GM12865 (cell line): Measurements from ENCODE around the gene TSR3.

Source experiments
- DNase-seq: peaks from one replicate; pipeline ENCODE4 v3.0.0; 2010; ENCODE audit warnings: low read depth
- H3K4me3 ChIP-seq: 2 replicates; pipeline ENCODE4 v1.5.1; 2011; ENCODE audit warnings: mild to moderate bottlenecking, low read depth, low read length, control low read depth
- CTCF ChIP-seq: IDR thresholded peaks from 2 replicates; pipeline ENCODE4 v1.5.1; 2011; ENCODE audit warnings: low read length, control low read depth, low read depth, inconsistent platforms; ENCODE audit not compliant: insufficient read depth; ENCODE audit errors: missing control alignments

The TSR3 gene

GRCh38 chr16:1383556-1383955, 31.9 kb upstream of the TSR3 start:
- TF ChIP-seq CTCF: no peak

GRCh38 chr16:1381612-1382406, 30.1 kb upstream of the TSR3 start:
- H3K4me3 ChIP-seq: no peak overlapping the region
- DNase-seq: no peak
- TF ChIP-seq CTCF: no peak

More at GRCh38 chr16:1383556-1383955, 31.9 kb upstream of the TSR3 start:
- DNase-seq: no peak
- no peak overlapping the region for H3K4me3 ChIP-seq

- TF ChIP-seq CTCF: no peak
- H3K4me3 ChIP-seq: no peak overlapping the region
- DNase-seq: no peak
Observed at GRCh38 chr16:1380195-1380594, 28.5 kb upstream of the TSR3 start.

- peak; percentile 75 for DNase-seq
- peak overlapping the region; percentile 67 for H3K4me3 ChIP-seq
- TF ChIP-seq CTCF: peak; percentile 5
Observed at GRCh38 chr16:1379304-1380076, 27.8 kb upstream of the TSR3 start.

GRCh38 chr16:1378804-1379303, 27.2 kb upstream of the TSR3 start:
- H3K4me3 ChIP-seq: peak overlapping the region; percentile 67
- DNase-seq: peak; percentile 71
- TF ChIP-seq CTCF: no peak

- TF ChIP-seq CTCF: no peak
- peak overlapping the region; percentile 67 for H3K4me3 ChIP-seq
- DNase-seq: no peak
Observed at GRCh38 chr16:1378087-1378803, 26.6 kb upstream of the TSR3 start.
